HG03460 (cell line): Measurements from ENCODE around the gene ST6GAL1.
A peak's percentile ranks its signal among the peaks of the same experiment; 100 is the strongest.
"Not testable (repeated sequence)": the region's sequence is repeated elsewhere in the genome, so short reads cannot be mapped to it uniquely, and the experiment has no call there.

Experiments used
- ATAC-seq: cut with Tn5 transposase; IDR thresholded peaks from one replicate; pipeline ENCODE4 v1.9.1; 2021; ENCODE audit not compliant: unreplicated experiment

The ST6GAL1 gene, protein sequence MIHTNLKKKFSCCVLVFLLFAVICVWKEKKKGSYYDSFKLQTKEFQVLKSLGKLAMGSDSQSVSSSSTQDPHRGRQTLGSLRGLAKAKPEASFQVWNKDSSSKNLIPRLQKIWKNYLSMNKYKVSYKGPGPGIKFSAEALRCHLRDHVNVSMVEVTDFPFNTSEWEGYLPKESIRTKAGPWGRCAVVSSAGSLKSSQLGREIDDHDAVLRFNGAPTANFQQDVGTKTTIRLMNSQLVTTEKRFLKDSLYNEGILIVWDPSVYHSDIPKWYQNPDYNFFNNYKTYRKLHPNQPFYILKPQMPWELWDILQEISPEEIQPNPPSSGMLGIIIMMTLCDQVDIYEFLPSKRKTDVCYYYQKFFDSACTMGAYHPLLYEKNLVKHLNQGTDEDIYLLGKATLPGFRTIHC

DNA sequence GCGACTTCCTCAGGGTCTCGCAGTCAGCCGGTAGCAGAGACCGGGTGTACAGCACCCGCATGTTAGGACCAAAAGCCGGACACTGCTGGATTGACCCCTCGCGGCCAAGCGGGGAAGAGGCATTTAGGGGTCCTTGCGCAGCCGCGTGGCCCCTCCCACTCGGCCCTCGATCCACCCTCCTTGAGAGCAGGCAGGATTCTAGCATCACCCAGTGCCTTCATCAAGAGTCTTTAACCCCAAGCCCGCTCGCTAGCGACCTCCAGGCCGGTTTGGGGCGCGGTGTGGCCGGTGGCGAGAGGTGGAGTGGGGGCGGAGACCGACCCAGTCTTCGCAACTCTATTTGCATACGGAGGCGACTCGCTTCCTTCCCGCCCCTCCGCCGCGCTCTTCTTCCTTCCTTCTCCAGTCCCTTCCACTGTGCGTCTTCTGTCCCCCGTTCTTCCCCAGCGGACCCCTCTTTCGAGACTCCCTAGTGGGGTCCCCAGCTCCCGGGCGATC is at the start of gene ST6GAL1:
ST6GAL1 (plus strand) TSS at position 384 of the 498 bp plus-strand sequence. CDS start 112,178 bp downstream, outside the sequence.
- peak; percentile 56 for ATAC-seq

DNA sequence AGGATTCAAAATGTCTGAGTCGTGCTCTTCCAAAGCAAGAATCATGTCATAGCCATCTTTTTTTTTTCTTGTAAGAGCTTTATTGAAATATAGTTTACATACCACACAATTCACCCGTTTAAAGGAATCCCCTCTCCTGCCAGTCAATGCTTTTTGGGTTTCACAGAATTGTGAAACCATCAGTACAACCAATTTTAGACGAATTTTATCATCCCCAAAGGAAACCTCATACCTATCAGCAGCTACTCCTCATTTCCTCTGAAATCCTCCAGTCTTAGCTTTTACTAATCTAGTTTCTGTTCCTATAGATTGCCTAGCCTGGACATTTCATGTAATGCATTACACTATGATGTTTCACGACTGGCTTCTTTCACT is 48.2 kb upstream of the ST6GAL1 start:
- ATAC-seq: no peak

DNA sequence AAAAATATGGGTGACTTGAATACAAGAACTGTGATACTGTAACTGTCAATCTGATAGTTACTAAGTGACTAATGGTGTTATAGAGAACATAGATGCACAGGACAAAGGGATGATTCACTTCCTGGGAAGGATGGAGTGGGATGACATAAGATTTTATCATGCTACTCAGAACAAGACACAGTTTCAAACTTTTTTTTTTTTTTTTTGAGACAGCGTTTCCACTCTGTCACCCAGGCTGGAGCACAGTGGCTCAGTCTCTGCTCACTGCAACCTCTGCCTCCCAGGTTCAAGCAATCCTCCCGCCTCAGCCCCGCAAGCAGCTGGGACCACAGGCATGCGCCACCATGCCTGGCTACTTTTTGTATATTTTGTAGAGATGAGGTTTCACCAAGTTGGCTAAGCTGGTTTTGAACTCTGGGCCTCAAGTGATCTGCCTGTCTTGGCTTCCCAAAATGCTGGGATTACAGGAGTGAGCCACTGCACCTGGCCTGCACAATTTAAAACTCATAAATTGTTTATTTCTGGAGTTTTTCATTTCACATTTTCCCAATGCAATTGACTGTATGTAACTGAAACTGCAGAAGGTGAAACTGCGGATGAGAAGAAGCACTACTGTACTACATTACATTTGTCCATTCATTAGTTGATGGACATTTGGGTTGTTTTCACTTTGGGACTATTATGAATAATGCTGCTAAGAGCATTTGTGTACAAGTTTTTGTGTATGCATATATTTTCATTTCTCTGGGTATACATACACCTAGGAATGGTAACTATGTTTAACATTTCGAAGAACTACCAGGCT is 47.2 kb upstream of the ST6GAL1 start:
- ATAC-seq: no peak

DNA sequence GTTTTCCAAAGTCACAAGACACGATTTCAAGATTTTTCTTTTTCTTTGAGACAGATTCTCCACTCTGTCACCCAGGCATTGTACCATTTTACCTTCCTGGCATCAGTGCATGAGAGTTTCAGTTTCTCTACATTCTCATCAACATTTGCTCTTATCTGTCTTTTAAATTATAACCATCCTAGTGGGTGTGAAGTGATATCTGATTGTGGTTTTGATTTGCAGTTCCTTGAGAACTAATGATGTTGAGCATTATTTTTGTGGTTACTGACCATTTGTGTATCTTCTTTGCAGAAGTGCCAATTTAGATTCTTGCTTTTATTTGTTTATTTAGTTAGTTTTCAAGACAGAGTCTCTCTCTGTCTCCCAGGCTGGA is 46.7 kb upstream of the ST6GAL1 start:
- no peak for ATAC-seq

DNA sequence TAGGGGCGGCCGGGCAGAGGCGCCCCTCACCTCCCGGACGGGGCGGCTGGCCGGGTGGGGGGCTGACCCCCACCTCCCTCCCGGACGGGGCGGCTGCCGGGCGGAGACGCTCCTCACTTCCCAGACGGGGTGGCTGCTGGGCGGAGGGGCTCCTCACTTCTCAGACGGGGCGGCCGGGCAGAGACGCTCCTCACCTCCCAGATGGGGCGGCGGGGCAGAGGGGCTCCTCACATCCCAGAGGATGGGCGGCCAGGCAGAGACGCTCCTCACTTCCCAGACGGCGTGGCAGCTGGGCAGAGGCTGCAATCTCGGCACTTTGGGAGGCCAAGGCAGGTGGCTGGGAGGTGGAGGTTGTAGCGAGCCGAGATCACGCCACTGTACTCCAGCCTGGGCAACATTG is 45.5 kb upstream of the ST6GAL1 start:
- ATAC-seq: not testable (repeated sequence)

DNA sequence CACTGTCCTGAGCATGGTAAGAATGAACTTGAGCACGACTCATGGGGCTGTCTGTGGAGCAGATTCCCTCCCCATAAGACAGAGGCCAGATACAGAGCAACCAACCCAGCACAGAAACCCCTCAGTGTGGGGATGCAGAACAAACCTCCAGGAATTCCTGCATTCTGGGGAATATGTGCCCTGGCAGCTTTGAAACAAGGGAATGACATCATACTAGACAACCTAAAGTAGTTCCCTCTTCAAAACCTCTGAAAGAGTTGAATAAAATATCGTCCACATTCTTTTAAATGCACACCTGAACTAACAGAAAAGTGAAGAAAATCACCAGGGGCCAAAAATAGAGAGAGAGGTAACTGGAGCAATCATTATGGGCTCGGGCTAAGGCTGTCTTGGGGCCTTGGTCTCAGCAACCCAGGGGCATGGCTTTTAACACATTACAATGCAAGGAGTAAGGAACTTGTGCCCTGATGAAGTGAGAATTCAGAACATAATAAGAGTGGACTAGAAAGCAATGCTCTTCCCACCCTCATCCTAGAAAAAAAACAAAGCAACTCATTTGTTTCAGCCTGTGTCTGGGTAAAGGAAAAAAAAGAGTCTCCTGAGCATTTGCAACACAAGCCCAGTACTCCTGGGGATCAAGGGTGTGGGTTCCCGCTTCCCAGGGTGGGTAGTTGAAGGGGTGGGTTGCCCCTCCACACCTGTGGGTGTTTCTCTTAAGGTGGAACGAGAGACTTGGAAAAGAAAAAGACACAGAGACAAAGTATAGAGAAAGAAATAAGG is 43.9 kb upstream of the ST6GAL1 start:
- no peak for ATAC-seq

DNA sequence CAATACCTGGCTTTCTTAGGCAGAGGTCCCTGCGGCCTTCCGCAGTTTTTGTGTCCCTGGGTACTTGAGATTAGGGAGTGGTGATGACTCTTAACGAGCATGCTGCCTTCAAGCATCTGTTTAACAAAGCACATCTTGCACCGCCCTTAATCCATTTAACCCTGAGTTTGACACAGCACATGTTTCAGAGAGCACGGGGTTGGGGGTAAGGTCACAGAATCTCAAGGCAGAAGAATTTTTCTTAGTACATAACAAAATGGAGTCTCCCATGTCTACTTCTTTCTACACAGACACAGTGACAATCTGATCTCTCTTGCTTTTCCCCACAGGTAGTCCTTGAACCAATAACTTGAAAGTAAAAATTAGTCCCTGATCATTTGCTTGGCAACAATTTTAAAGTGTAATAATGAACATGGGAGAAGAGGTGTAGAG is 42.8 kb upstream of the ST6GAL1 start:
- not testable (repeated sequence) for ATAC-seq

DNA sequence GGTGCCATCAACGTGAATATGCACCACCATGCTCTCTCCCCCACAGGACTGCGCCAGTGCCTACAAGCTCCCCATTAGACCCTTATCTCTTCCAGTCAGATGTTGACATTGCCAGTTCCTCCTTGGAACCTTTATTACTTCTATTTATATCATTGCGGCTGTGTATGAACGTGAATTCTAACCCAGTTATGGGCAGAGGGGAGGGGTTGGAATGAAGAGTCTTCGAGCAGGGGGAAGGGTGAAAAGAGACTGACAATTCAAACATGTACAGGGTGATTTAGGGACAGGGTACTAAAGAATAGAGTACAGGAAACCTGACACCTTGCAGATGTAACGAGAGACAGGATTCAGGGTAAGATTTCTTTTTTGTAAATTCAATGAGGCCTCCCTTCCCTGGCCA is 41.8 kb upstream of the ST6GAL1 start:
- no peak for ATAC-seq

DNA sequence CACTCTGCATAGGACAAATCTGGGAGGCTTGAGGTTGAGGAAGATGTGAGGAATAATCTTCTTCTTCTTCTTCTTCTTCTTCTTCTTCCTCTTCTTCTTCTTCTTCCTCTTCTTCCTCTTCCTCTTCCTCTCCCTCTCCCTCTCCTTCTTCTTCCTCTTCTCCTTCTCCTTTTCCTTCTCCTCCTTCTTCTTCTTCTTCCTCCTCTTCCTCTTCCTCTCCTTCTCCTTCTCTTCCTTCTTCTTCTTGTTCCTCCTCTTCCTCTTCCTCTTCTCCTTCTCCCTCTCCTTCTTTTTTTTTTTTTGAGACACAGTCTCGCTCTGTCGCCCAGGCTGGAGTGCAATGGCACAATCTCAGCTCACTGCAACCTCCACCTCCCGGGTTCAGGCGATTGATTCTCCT is 40.6 kb upstream of the ST6GAL1 start:
- not testable (repeated sequence) for ATAC-seq

DNA sequence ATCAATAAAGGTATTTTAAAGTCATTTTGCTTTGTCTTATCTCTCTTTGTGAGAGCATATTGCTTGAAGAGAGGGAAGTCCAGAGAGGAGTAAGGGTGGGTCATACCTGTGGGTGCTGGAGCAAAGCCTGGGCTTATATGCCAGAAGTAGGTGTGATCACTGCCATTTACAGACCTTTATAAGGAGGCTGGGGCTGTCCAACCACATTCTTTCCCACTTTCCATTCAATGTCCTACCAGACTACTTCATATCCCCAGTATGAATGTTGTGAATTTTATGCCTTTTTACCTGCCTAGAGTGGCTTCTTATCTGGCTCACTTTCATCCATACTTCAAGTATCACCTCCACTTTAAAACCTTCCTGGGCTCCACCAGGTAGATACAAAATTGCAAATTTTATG is 39.4 kb upstream of the ST6GAL1 start:
- ATAC-seq: no peak

DNA sequence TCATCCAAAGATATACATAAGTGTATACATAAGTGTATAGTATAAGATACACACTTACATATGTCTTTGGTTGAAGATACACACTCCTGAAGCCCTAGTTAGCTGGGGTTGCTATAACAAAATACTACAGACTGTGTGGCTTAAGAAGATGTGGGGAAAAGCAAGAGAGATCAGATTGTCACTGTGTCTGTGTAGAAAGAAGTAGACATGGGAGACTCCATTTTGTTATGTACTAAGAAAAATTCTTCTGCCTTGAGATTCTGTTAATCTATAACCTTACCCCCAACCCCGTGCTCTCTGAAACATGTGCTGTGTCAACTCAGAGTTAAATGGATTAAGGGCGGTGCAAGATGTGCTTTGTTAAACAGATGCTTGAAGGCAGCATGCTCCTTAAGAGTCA is 37.3 kb upstream of the ST6GAL1 start:
- not testable (repeated sequence) for ATAC-seq

DNA sequence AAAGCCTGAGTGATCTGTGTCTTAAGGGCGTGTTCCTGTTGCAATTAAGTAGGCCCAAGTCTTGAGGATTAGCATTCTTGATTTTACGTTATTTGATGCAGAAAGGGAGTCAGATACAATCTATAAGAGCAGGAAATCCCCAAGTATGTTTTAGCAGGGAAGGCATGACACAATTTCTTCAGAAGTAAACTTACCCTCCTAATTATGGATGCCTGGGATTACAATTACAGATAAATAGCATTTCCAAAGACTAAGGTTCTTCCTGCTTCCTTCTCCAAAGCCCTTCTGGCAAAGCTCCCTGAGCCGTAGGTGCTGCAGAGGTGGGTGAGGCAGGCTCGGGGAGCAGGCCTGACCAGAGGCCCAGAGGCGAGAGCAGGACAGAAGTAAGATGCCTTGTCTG is 34.9 kb upstream of the ST6GAL1 start:
- no peak for ATAC-seq

DNA sequence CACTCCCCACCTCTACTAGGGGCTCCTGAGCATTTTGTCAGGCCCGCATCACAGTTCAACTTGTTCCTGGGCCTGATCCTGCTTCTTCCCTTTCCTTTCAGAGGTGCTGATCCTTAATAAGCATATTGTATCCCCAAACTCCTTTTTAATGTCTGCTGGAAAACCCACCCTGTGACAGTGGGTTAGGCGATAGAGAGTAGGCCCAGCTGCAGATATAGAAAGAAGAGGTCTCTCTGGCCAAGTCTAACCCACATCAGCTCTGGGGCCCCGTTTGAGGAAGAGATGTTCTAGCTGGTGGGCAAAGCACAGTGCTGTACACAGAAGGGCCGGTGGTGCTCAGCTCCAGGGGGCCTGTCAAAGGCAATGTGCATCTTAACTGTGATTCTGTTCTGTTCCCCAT is 34.3 kb upstream of the ST6GAL1 start:
- no peak for ATAC-seq

DNA sequence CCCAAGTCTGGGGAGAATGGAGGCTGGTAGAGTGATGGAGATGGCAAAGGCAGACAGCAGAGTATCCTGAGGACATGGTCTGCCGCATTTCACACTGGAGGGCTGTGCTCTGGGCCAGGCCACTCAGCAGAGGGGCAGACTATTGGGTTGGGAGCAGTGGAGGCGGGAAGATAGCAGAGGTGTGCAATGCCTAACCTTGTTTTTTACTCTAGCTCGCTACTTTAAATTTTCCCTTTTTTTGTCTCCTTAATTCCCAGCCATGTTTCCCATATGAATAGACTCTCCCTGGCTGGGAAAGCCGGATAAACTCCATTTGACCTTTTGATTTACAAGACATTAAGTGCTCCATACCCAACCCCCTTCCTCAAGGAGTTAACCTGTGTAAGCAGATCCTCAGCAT is 33.5 kb upstream of the ST6GAL1 start:
- no peak for ATAC-seq

DNA sequence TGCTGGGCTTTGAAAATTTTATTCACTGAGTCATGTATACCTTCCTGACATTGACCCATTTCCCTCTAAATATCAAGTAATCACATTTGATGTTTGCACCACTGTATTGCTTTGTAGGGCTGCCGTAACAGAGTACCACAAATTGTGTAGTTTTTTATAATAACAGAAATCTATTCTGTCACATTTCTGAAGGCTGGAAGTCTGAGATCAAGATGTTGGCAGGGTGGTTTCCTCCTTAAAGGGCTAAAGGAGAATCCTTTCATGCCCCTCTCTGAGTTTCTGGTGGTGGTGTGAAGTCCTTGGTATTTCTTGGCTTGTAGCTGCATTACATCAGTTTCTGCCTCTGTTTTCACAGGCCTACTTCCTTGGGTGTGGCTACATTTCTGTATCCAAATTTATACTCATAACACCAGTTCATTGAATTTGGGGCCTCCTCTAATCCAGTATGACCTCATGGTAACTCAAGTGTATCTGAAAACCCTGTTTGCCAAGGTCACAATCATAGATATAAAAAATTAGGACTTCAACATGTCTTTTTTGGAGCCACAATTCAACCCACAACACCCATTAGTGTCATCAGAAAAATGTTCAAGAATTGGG is 29.1 kb upstream of the ST6GAL1 start:
- ATAC-seq: no peak

DNA sequence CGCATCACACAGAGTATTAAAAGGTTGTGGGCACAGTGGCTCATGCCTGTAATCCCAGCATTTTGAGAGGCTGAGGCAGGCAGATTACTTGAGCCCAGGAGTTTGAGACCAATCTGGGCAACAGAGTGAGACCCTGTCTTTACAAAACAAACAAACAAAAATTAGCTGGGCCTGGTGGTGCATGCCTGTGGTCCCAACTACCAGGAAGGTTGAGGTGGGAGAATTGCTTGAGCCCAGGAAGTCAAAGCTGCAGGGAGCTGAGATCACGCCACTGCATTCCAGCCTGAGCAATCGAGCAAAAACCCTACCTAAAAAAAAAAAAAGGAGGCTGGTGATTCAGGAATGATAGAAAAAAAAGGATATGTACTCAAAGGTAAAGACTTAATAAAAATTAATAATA is 28.2 kb upstream of the ST6GAL1 start:
- no peak for ATAC-seq

DNA sequence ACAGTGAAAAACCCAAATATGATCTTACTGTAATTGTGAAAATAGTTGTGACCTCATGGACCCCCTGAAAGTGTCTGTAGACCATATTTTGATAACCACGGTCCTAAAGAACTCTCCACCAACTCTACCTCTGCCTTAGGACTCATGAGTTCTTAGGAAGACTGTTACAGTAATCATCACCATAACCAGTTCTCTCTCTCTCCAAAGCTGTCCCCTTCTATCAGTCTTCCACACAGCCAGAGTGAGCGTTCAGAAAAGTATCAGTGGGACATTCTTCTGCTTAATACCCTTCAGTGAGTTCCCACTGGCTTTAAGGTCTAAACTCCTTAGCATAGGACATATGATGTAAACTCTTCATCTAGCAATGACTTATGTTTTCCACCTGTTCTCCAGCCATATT is 27.6 kb upstream of the ST6GAL1 start:
- ATAC-seq: no peak

DNA sequence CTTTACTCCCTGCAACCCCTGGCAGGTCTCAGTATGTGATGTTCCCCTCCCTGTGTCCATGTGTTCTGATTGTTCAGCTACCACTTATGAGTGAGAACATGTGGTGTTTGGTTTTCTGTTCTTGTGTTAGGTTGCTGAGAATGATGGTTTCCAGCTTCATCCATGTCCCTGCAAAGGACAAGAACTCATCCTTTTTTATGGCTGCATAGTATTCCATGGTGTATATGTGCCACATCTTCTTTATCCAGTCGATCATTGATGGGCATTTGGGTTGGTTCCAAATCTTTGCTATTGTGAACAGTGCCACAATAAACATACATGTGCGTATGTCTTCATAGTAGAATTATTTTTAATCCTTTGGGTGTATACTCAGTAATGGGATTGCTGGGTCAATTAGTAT is 26.6 kb upstream of the ST6GAL1 start:
- ATAC-seq: not testable (repeated sequence)

DNA sequence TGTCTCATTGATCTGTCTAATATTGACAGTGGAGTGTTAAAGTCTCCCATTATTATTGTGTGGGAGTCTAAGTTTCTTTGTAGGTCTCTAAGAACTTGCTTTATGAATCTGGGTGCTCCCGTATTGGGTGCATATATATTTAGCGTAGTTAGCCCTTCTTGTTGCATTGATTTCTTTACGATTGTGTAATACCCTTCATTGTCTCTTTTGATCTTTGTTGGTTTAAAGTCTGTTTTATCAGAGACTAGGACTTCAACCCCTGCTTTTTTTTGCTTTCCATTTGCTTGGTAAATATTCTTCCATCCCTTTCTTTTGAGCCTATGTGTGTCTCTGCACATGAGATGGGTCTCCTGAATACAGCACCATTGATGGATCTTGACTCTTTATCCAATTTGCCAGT is 23.3 kb upstream of the ST6GAL1 start:
- not testable (repeated sequence) for ATAC-seq

DNA sequence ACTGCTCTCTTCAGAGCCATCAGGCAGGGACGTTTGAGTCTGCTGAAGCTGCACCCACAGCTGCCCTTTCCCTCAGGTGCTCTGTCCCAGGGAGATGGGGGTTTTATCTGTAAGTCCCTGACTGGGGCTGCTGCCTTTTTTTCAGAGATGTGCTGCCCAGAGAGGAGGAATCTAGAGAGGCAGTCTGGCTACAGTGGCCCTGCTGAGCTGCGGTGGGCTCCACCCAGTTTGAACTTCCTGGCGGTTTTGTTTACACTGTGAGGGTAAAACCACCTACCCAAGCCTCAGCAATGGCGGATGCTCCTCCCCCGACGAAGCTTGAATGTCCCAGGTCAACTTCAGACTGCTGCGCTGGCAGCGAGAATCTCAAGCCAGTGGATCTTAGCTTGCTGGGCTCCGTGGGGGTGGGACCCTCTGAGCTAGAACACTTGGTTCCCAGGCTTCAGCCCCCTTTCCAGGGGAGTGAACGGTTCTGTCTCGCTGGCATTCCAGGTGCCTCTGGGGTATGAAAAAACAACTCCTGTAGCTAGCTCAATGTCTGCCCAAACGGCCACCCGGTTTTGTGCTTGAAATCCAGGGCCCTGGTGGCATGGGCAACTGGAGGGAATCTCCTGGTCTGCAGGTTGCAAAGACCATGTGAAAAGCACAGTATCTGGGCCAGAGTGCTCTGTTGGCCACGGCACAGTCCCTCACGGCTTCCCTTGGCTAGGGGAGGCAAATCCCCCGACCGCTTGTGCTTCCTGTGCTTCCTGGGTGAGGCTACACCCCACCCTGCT is 21.1 kb upstream of the ST6GAL1 start:
- ATAC-seq: no peak
